Trophoblast cell (in vitro differentiated cells and primary cell): ENCODE results near the gene ENDOG.
A peak's percentile ranks its signal among the peaks of the same experiment; 100 is the strongest.

Experiments used
- DNase-seq, 2 donors: peaks; one replicate each; pipeline ENCODE4 v3.0.0-alpha.2; 2016
- H2AFZ ChIP-seq: 2 replicates; pipeline ENCODE4 v1.6.1; 2013; ENCODE audit warnings: low read length, moderate library complexity, mild to moderate bottlenecking; ENCODE audit not compliant: insufficient read depth, poor library complexity
- H2AK5ac ChIP-seq: 2 replicates; pipeline ENCODE4 v1.6.1; 2013; ENCODE audit warnings: mild to moderate bottlenecking, low read length
- H2BK120ac ChIP-seq: 2 replicates; pipeline ENCODE4 v1.6.1; 2013; ENCODE audit warnings: low read length, mild to moderate bottlenecking, moderate library complexity; ENCODE audit not compliant: insufficient read depth, poor library complexity
- H2BK12ac ChIP-seq: 2 replicates; pipeline ENCODE4 v1.6.1; 2013; ENCODE audit warnings: mild to moderate bottlenecking, low read length, moderate library complexity
- H2BK5ac ChIP-seq: 2 replicates; pipeline ENCODE4 v1.6.1; 2013; ENCODE audit warnings: low read length, low read depth, moderate library complexity, mild to moderate bottlenecking; ENCODE audit not compliant: poor library complexity
- H3K14ac ChIP-seq: 2 replicates; pipeline ENCODE4 v1.6.1; 2013; ENCODE audit warnings: mild to moderate bottlenecking, low read length
- H3K18ac ChIP-seq: 2 replicates; pipeline ENCODE4 v1.6.1; 2013; ENCODE audit warnings: mild to moderate bottlenecking, low read length
- H3K23ac ChIP-seq: 2 replicates; pipeline ENCODE4 v1.6.1; 2013; ENCODE audit warnings: low read length
- H3K27ac ChIP-seq: 2 replicates; pipeline ENCODE4 v1.5.1; 2013; ENCODE audit warnings: low read depth, mild to moderate bottlenecking, inconsistent platforms, low read length, moderate library complexity
- H3K27me3 ChIP-seq: 2 replicates; pipeline ENCODE4 v1.6.1; 2013; ENCODE audit warnings: inconsistent platforms, mild to moderate bottlenecking, low read length, moderate library complexity; ENCODE audit not compliant: insufficient read depth
- H3K36me3 ChIP-seq, 2 experiments: 1 replicate in 1 of 2; 2 replicates in 1 of 2; pipeline ENCODE4 v1.6.1; 2013; ENCODE audit warnings: low read length in 2 of 2, mild to moderate bottlenecking in 2 of 2, moderate library complexity in 1 of 2; ENCODE audit not compliant: insufficient read depth in 2 of 2, control insufficient read depth in 1 of 2
- H3K4ac ChIP-seq: 2 replicates; pipeline ENCODE4 v1.6.1; 2013; ENCODE audit warnings: low read depth, mild to moderate bottlenecking, low read length, moderate library complexity
- H3K4me1 ChIP-seq, 2 experiments: 1 replicate in 1 of 2; 2 replicates in 1 of 2; pipeline ENCODE4 v1.6.1; 2013; ENCODE audit warnings: low read length in 2 of 2, mild to moderate bottlenecking in 2 of 2, moderate library complexity in 1 of 2; ENCODE audit not compliant: insufficient read depth in 2 of 2, control insufficient read depth in 1 of 2
- H3K4me2 ChIP-seq: 2 replicates; pipeline ENCODE4 v1.6.1; 2013; ENCODE audit warnings: inconsistent platforms, mild to moderate bottlenecking, low read length, moderate library complexity
- H3K4me3 ChIP-seq: 2 replicates; pipeline ENCODE4 v1.5.1; 2013; ENCODE audit warnings: mild to moderate bottlenecking, low read depth, low read length, inconsistent platforms
- H3K79me1 ChIP-seq: one replicate; pipeline ENCODE4 v1.6.1; 2013; ENCODE audit warnings: low read length
- H3K79me2 ChIP-seq: 2 replicates; pipeline ENCODE4 v1.6.1; 2013; ENCODE audit warnings: low read length, mild to moderate bottlenecking; ENCODE audit not compliant: control insufficient read depth, insufficient read depth, poor library complexity
- H3K9ac ChIP-seq: 2 replicates; pipeline ENCODE4 v1.6.1; 2013; ENCODE audit warnings: mild to moderate bottlenecking, low read length
- H3K9me3 ChIP-seq: 2 replicates; pipeline ENCODE4 v1.6.1; 2013; ENCODE audit warnings: low read depth, mild to moderate bottlenecking, control low read depth, inconsistent platforms, low read length; ENCODE audit not compliant: insufficient read depth
- H4K12ac ChIP-seq: 2 replicates; pipeline ENCODE4 v1.6.1; 2013; ENCODE audit warnings: low read depth, mild to moderate bottlenecking, low read length, moderate library complexity
- H4K8ac ChIP-seq: 2 replicates; pipeline ENCODE4 v1.6.1; 2013; ENCODE audit warnings: low read depth, mild to moderate bottlenecking, low read length, moderate library complexity
- H4K91ac ChIP-seq: one replicate; pipeline ENCODE4 v1.6.1; 2013; ENCODE audit warnings: low read depth, mild to moderate bottlenecking, low read length, moderate library complexity
- WGBS: extraction: QIAGEN DNeasy Blood & Tissue Kit; methylation state at CpG from one replicate; pipeline ENCODE4 v1.1.7; 2013; ENCODE audit warnings: missing lambda C conversion rate; ENCODE audit not compliant: insufficient read length, insufficient coverage; ENCODE audit errors: extremely low coverage; 5-methylcytosine and 5-hydroxymethylcytosine counted together

ENDOG gene

DNA sequence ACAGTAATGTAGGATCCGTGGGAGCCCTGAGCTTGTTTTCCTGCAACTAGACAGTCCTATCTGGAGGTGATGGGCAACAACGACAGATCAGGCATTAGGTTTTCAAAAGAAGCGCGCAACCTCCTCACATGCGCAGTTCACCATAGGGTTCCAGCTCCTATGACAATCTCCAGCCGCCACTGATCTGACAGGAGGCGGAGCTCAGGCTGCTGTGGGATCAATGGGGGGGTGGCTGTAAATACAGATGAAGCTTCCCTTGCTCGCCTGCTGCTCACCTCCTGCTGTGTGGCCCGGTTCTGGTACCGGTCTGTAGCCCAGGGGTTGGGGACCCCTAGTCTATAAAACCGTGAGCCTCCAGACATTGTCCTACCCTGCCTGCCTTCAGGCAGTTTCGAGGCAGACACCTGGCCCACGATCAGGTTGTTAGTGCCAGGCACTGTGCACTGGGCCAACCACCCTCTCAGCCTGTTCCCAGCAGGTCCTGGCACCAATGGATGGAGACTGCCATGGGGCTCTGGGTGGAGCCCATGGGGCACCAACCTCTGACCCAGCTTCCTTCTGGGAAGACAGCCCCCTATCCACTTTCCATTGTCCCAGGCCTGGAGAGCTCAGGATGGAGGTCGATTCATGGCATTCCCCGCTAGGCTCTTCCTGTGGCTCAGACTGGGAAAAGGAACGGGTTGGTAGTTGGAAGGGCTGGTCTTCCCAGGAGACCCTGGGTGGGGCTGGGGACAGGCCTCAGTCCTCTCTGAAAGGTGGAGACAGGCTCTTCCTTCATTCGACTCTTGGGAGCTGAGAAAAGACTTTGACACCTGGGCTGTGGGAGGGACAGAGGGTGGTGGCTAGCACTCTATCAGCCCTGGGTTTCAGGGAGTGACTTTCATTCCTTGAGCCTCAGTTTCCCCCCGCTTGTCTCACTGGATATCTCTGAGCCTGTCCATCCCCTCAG is 1.7 kb downstream of the ENDOG start:
- Histone ChIP-seq H3K4me1 (peaks cover 11 to 13% of the 10 kb centered on the region in 2 experiments), H3K36me3 (peaks cover 41% of the 10 kb centered on the region in 2 experiments), H3K9me3 (no peaks in the 10 kb centered on the region), H4K8ac (no peak overlapping the region), H3K9ac (no peak overlapping the region), H4K91ac (no peak overlapping the region), H2AK5ac (no peak overlapping the region), H3K27me3 (no peaks in the 10 kb centered on the region), H3K18ac (no peak overlapping the region), H4K12ac (no peak overlapping the region), H3K79me1 (peaks cover 4% of the 10 kb centered on the region), H3K4me2 (no peak overlapping the region), H2AFZ (no peak overlapping the region), H3K79me2 (peaks cover 1% of the 10 kb centered on the region), H2BK120ac (no peak overlapping the region), H3K14ac (no peak overlapping the region), H2BK5ac (no peak overlapping the region), H3K27ac (no peak overlapping the region), H3K4me3 (no peak overlapping the region), H3K4ac (no peak overlapping the region), H3K23ac (no peak overlapping the region), H2BK12ac (no peak overlapping the region)
- DNase-seq, result peak in 1 of 2 donors; percentile 69
- no CpG with 5 or more reads among the region's 18 CpGs for WGBS

GRCh38 chr9:128820665-128821583 is 2.6 kb downstream of the ENDOG start:
- H4K91ac ChIP-seq, result no peak overlapping the region
- H2BK12ac ChIP-seq, result no peak overlapping the region
- no peak overlapping the region for H2BK120ac ChIP-seq
- H3K27me3 ChIP-seq, result no peaks in the 10 kb centered on the region
- no peak overlapping the region for H3K23ac ChIP-seq
- H3K79me2 ChIP-seq, result peaks cover 1% of the 10 kb centered on the region
- peaks cover 11 to 13% of the 10 kb centered on the region in 2 experiments for H3K4me1 ChIP-seq
- H2AFZ ChIP-seq, result no peak overlapping the region
- no peak overlapping the region for H2AK5ac ChIP-seq
- peaks cover 4% of the 10 kb centered on the region for H3K79me1 ChIP-seq
- no peak overlapping the region for H2BK5ac ChIP-seq
- peaks cover 48% of the 10 kb centered on the region in 2 experiments for H3K36me3 ChIP-seq
- H3K4ac ChIP-seq, result no peak overlapping the region
- H3K4me3 ChIP-seq, result no peak overlapping the region
- no peak overlapping the region for H3K9ac ChIP-seq
- no peak overlapping the region for H4K8ac ChIP-seq
- no peak for DNase-seq
- WGBS, result no CpG with 5 or more reads among the region's 24 CpGs
- H4K12ac ChIP-seq, result no peak overlapping the region
- H3K4me2 ChIP-seq, result no peak overlapping the region
- no peak overlapping the region for H3K27ac ChIP-seq
- no peak overlapping the region for H3K14ac ChIP-seq
- no peaks in the 10 kb centered on the region for H3K9me3 ChIP-seq
- no peak overlapping the region for H3K18ac ChIP-seq

- Histone ChIP-seq H3K9ac (no peak overlapping the region), H3K4me3 (no peak overlapping the region), H2BK5ac (no peak overlapping the region), H2BK12ac (no peak overlapping the region), H2AK5ac (no peak overlapping the region), H4K12ac (no peak overlapping the region), H3K36me3 (peaks cover 56 to 57% of the 10 kb centered on the region in 2 experiments), H3K14ac (no peak overlapping the region), H3K23ac (no peak overlapping the region), H3K9me3 (no peaks in the 10 kb centered on the region), H3K27ac (no peak overlapping the region), H3K18ac (no peak overlapping the region), H3K79me1 (peaks cover 4% of the 10 kb centered on the region), H2AFZ (no peak overlapping the region), H4K8ac (no peak overlapping the region), H2BK120ac (no peak overlapping the region), H4K91ac (no peak overlapping the region), H3K27me3 (no peaks in the 10 kb centered on the region), H3K4me1 (peaks cover 11 to 13% of the 10 kb centered on the region in 2 experiments), H3K4ac (no peak overlapping the region), H3K4me2 (no peak overlapping the region), H3K79me2 (peaks cover 1% of the 10 kb centered on the region)
- DNase-seq, result no peak
- WGBS, result no CpG with 5 or more reads among the region's 16 CpGs
Measured at GRCh38 chr9:128821584-128822406, 3.5 kb downstream of the ENDOG start.
